ENCODE results near the gene EPB41L4A. TPM values are rescaled to one million over a fixed set of nuclear protein-coding genes. Genes with fewer than 3 reads are reported as not detected.

Gene EPB41L4A
- polyA plus RNA-seq, 4 donors: 0.67 to 11.5 (median 2.9) TPM

DNA sequence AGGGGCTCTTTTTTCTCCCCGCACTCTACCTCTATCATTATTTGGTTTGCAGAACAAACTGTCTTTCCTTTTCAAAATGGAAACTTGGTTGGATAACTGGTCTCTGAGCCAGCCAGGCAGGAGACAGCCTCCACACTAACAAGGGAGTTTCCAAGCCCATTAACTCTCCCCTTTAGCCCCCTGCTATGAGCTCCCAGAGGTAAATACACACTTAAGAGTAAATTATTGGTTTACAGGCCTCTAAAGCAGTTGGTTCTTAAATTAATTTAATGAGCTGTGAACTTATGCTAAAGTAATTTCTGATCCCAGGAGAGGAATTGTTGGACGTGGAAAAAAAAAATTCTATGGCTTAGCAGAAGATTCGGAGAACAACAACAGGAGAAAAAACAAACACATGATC lies 30.3 kb downstream of the EPB41L4A start:
- no peaks in the 10 kb centered on the region for H3K27me3 ChIP-seq (ENCODE audit: control insufficient read depth in 3 of 3, insufficient read depth in 3 of 3, low read length in 3 of 3)
- H3K27ac ChIP-seq (ENCODE audit: low read depth in 1 of 3, low read length in 2 of 3): no peak overlapping the region
- DNase-seq (no peak), FAIRE-seq (no peak)
- WGBS, 3 donors: 84 to 92% (median 88%) methylated on average over 3 of the region's 3 CpGs
- no peaks in the 10 kb centered on the region for H3K4me1 ChIP-seq (ENCODE audit: control insufficient read depth in 3 of 3, insufficient read depth in 2 of 3, low read depth in 1 of 3, low read length in 2 of 3)
- no peak overlapping the region for H3K4me3 ChIP-seq (ENCODE audit: low read depth in 1 of 3, low read length in 3 of 3)
- no peaks in the 10 kb centered on the region for H3K9me3 ChIP-seq (ENCODE audit: control insufficient read depth in 2 of 2, insufficient read depth in 1 of 2, low read depth in 1 of 2, low read length in 1 of 2)
- no peaks in the 10 kb centered on the region for H3K36me3 ChIP-seq (ENCODE audit: control insufficient read depth in 3 of 3, insufficient read depth in 2 of 3, low read depth in 1 of 3, low read length in 3 of 3)

- H3K4me3 ChIP-seq (ENCODE audit: low read depth in 1 of 3, low read length in 3 of 3): no peak overlapping the region
- WGBS, 3 donors: 81 to 88% (median 81%) methylated on average over 4 of the region's 4 CpGs
- no peaks in the 10 kb centered on the region for H3K9me3 ChIP-seq (ENCODE audit: control insufficient read depth in 2 of 2, insufficient read depth in 1 of 2, low read depth in 1 of 2, low read length in 1 of 2)
- DNase-seq (no peak), FAIRE-seq (no peak)
- H3K4me1 ChIP-seq (ENCODE audit: control insufficient read depth in 3 of 3, insufficient read depth in 2 of 3, low read depth in 1 of 3, low read length in 2 of 3): no peaks in the 10 kb centered on the region
- H3K36me3 ChIP-seq (ENCODE audit: control insufficient read depth in 3 of 3, insufficient read depth in 2 of 3, low read depth in 1 of 3, low read length in 3 of 3): no peaks in the 10 kb centered on the region
- no peak overlapping the region for H3K27ac ChIP-seq (ENCODE audit: low read depth in 1 of 3, low read length in 2 of 3)
- no peaks in the 10 kb centered on the region for H3K27me3 ChIP-seq (ENCODE audit: control insufficient read depth in 3 of 3, insufficient read depth in 3 of 3, low read length in 3 of 3)
Measured at GRCh38 chr5:112388074-112388473, 31.0 kb downstream of the EPB41L4A start.

DNA sequence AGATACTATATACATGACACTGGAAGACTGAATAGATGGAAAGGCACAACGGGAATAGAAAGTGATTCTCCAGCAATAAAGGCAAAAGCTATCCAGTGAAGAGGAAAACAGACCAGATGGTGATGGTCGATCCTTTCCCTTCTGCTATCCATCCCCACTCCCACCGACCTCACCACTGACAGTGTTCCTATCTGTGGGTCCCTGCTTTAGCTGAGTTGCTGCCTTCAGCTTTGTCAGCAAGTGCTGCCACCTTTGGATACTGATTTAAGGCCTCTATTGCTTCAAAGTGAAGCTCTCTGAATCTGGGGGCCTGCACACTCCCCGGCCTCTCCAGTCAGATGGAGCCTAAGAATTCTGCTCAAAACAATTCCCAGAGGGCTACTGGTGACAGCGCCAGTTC lies 32.3 kb downstream of the EPB41L4A start:
- DNase-seq: no peak
- H3K4me1 ChIP-seq (ENCODE audit: control insufficient read depth in 3 of 3, insufficient read depth in 2 of 3, low read depth in 1 of 3, low read length in 2 of 3): no peaks in the 10 kb centered on the region
- no peak overlapping the region for H3K4me3 ChIP-seq (ENCODE audit: low read depth in 1 of 3, low read length in 3 of 3)
- H3K9me3 ChIP-seq (ENCODE audit: control insufficient read depth in 2 of 2, insufficient read depth in 1 of 2, low read depth in 1 of 2, low read length in 1 of 2): no peaks in the 10 kb centered on the region
- no peak overlapping the region for H3K27ac ChIP-seq (ENCODE audit: low read depth in 1 of 3, low read length in 2 of 3)
- 74 to 79% (median 79%) methylated on average over 5 of the region's 5 CpGs for WGBS, 3 donors
- H3K27me3 ChIP-seq (ENCODE audit: control insufficient read depth in 3 of 3, insufficient read depth in 3 of 3, low read length in 3 of 3): no peaks in the 10 kb centered on the region
- FAIRE-seq: no peak
- H3K36me3 ChIP-seq (ENCODE audit: control insufficient read depth in 3 of 3, insufficient read depth in 2 of 3, low read depth in 1 of 3, low read length in 3 of 3): no peaks in the 10 kb centered on the region

DNA sequence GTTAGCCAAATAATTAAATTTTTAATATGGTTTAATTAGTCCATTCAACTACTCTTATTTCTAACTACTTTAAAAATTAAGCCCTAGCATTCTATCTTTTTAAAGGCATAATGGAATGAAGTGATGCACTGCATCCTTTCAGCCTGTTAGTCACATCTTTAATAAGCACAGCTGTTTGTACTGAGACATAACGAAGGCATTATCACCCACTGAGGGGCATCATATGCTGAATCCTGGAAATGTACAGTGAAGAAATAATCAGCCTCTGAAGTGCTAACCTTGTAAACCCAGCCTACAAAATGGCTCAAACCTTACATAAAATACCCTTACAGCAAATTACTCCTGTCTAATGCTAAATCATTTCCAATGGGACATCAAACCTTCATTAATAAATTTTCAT lies 33.1 kb downstream of the EPB41L4A start:
- Histone ChIP-seq H3K27ac (ENCODE audit: low read depth in 1 of 3, low read length in 2 of 3) (no peak overlapping the region), H3K36me3 (ENCODE audit: control insufficient read depth in 3 of 3, insufficient read depth in 2 of 3, low read depth in 1 of 3, low read length in 3 of 3) (no peaks in the 10 kb centered on the region), H3K27me3 (ENCODE audit: control insufficient read depth in 3 of 3, insufficient read depth in 3 of 3, low read length in 3 of 3) (no peaks in the 10 kb centered on the region), H3K4me3 (ENCODE audit: low read depth in 1 of 3, low read length in 3 of 3) (no peak overlapping the region), H3K9me3 (ENCODE audit: control insufficient read depth in 2 of 2, insufficient read depth in 1 of 2, low read depth in 1 of 2, low read length in 1 of 2) (no peaks in the 10 kb centered on the region), H3K4me1 (ENCODE audit: control insufficient read depth in 3 of 3, insufficient read depth in 2 of 3, low read depth in 1 of 3, low read length in 2 of 3) (no peaks in the 10 kb centered on the region)
- no peak for FAIRE-seq
- no peak for DNase-seq
- 80 to 88% (median 82%) methylated on average over 1 of the region's 1 CpG for WGBS, 3 donors

GRCh38 chr5:112385566-112385965 lies 33.5 kb downstream of the EPB41L4A start:
- Histone ChIP-seq H3K27me3 (ENCODE audit: control insufficient read depth in 3 of 3, insufficient read depth in 3 of 3, low read length in 3 of 3) (no peaks in the 10 kb centered on the region), H3K36me3 (ENCODE audit: control insufficient read depth in 3 of 3, insufficient read depth in 2 of 3, low read depth in 1 of 3, low read length in 3 of 3) (no peaks in the 10 kb centered on the region), H3K4me1 (ENCODE audit: control insufficient read depth in 3 of 3, insufficient read depth in 2 of 3, low read depth in 1 of 3, low read length in 2 of 3) (no peaks in the 10 kb centered on the region), H3K4me3 (ENCODE audit: low read depth in 1 of 3, low read length in 3 of 3) (no peak overlapping the region), H3K9me3 (ENCODE audit: control insufficient read depth in 2 of 2, insufficient read depth in 1 of 2, low read depth in 1 of 2, low read length in 1 of 2) (no peaks in the 10 kb centered on the region), H3K27ac (ENCODE audit: low read depth in 1 of 3, low read length in 2 of 3) (no peak overlapping the region)
- 63 to 71% (median 70%) methylated on average over 3 of the region's 3 CpGs for WGBS, 3 donors
- FAIRE-seq (no peak), DNase-seq (no peak)

GRCh38 chr5:112384523-112384922 lies 34.6 kb downstream of the EPB41L4A start:
- H3K27me3 ChIP-seq (ENCODE audit: control insufficient read depth in 3 of 3, insufficient read depth in 3 of 3, low read length in 3 of 3): no peaks in the 10 kb centered on the region
- H3K4me3 ChIP-seq (ENCODE audit: low read depth in 1 of 3, low read length in 3 of 3): no peak overlapping the region
- DNase-seq (no peak), FAIRE-seq (no peak)
- no peak overlapping the region for H3K27ac ChIP-seq (ENCODE audit: low read depth in 1 of 3, low read length in 2 of 3)
- H3K9me3 ChIP-seq (ENCODE audit: control insufficient read depth in 2 of 2, insufficient read depth in 1 of 2, low read depth in 1 of 2, low read length in 1 of 2): no peaks in the 10 kb centered on the region
- 71 to 75% (median 74%) methylated on average over 3 of the region's 3 CpGs for WGBS, 3 donors
- no peaks in the 10 kb centered on the region for H3K4me1 ChIP-seq (ENCODE audit: control insufficient read depth in 3 of 3, insufficient read depth in 2 of 3, low read depth in 1 of 3, low read length in 2 of 3)
- H3K36me3 ChIP-seq (ENCODE audit: control insufficient read depth in 3 of 3, insufficient read depth in 2 of 3, low read depth in 1 of 3, low read length in 3 of 3): no peaks in the 10 kb centered on the region

DNA sequence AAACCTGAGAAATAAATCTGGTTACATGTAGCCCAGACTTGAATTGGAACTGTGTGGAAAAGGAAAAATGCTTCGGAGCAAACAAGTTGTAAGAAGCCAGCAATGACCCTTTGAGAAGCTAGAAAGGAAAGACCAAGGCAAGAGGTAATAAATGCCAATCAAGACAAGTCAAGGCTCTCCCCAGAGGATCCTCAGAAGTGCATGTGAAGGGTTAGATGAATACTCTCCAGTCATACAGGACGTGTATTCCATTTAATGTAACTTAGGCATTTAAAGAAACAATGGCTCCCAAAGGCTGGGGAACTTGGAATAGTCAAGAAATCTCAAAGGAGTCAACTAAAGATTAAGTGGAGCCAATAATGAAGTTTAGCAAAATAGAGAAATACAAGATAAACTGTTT lies 36.2 kb downstream of the EPB41L4A start:
- no peak overlapping the region for H3K4me3 ChIP-seq (ENCODE audit: low read depth in 1 of 3, low read length in 3 of 3)
- DNase-seq: no peak
- 67 to 73% (median 69%) methylated on average over 2 of the region's 2 CpGs for WGBS, 3 donors
- no peak for FAIRE-seq
- no peaks in the 10 kb centered on the region for H3K4me1 ChIP-seq (ENCODE audit: control insufficient read depth in 3 of 3, insufficient read depth in 2 of 3, low read depth in 1 of 3, low read length in 2 of 3)
- no peak overlapping the region for H3K27ac ChIP-seq (ENCODE audit: low read depth in 1 of 3, low read length in 2 of 3)
- no peaks in the 10 kb centered on the region for H3K9me3 ChIP-seq (ENCODE audit: control insufficient read depth in 2 of 2, insufficient read depth in 1 of 2, low read depth in 1 of 2, low read length in 1 of 2)
- H3K36me3 ChIP-seq (ENCODE audit: control insufficient read depth in 3 of 3, insufficient read depth in 2 of 3, low read depth in 1 of 3, low read length in 3 of 3): no peaks in the 10 kb centered on the region
- H3K27me3 ChIP-seq (ENCODE audit: control insufficient read depth in 3 of 3, insufficient read depth in 3 of 3, low read length in 3 of 3): no peaks in the 10 kb centered on the region

DNA sequence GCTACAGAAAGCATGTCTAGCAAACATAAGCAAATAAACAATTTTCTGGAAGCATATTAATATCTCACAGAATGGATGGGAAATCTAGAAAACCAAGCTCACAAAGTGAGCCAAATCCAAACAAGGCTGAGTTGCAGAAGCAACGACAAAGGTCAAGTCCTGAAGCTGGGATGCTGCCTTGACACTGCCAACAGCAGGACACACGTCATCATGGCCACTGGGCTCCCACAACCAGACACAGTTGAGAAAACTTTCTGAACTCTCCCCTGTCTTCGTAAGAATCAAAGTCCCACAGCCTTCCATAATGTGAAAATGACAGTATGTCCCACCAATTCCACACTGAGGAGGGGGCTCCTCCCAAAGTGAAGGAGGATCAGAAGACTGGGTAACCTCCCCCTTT lies 37.6 kb downstream of the EPB41L4A start:
- Histone ChIP-seq H3K4me1 (ENCODE audit: control insufficient read depth in 3 of 3, insufficient read depth in 2 of 3, low read depth in 1 of 3, low read length in 2 of 3) (no peaks in the 10 kb centered on the region), H3K27ac (ENCODE audit: low read depth in 1 of 3, low read length in 2 of 3) (no peak overlapping the region), H3K27me3 (ENCODE audit: control insufficient read depth in 3 of 3, insufficient read depth in 3 of 3, low read length in 3 of 3) (no peaks in the 10 kb centered on the region), H3K4me3 (ENCODE audit: low read depth in 1 of 3, low read length in 3 of 3) (no peak overlapping the region), H3K36me3 (ENCODE audit: control insufficient read depth in 3 of 3, insufficient read depth in 2 of 3, low read depth in 1 of 3, low read length in 3 of 3) (no peaks in the 10 kb centered on the region), H3K9me3 (ENCODE audit: control insufficient read depth in 2 of 2, insufficient read depth in 1 of 2, low read depth in 1 of 2, low read length in 1 of 2) (no peaks in the 10 kb centered on the region)
- WGBS, 3 donors: 55 to 82% (median 74%) methylated on average over 3 of the region's 3 CpGs
- DNase-seq (no peak), FAIRE-seq (no peak)

DNA sequence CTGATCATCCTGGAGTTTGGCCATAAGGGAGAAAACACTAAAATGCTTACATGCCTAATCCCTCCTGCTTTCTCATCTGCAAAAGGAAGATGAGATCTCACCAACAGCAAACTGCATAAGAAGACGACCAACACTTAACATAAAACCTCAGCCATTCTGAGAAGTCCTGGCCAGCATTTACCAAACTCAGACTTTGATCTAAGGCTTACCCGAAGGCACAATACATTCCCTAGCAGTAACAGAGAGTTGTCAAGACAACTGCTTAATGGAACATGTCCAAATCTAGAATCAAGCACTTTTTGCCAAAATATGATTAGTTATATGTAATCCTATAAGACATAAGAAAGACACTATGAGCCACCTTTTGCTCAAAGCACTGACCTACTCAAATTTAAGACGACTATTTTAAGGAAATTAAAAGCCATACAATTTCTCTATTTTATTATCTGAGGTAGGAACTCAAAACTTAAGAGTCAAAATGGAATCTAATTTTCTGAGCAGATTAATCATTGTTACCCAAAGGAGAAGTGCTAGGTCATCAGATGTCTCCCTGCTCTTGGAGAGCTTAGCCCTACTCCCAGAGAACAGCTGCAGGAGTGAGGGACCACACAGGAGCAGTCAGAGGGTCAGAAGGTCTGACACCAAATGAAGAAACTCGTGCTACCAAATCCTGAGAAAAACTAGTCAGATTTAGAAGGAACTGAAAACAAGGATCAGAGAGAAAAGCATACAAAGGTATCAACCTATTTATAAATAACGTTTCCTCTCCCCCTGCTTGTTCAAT lies 39.3 kb downstream of the EPB41L4A start:
- Histone ChIP-seq H3K9me3 (ENCODE audit: control insufficient read depth in 2 of 2, insufficient read depth in 1 of 2, low read depth in 1 of 2, low read length in 1 of 2) (no peaks in the 10 kb centered on the region), H3K4me1 (ENCODE audit: control insufficient read depth in 3 of 3, insufficient read depth in 2 of 3, low read depth in 1 of 3, low read length in 2 of 3) (no peaks in the 10 kb centered on the region), H3K27ac (ENCODE audit: low read depth in 1 of 3, low read length in 2 of 3) (no peak overlapping the region), H3K4me3 (ENCODE audit: low read depth in 1 of 3, low read length in 3 of 3) (no peak overlapping the region), H3K27me3 (ENCODE audit: control insufficient read depth in 3 of 3, insufficient read depth in 3 of 3, low read length in 3 of 3) (no peaks in the 10 kb centered on the region), H3K36me3 (ENCODE audit: control insufficient read depth in 3 of 3, insufficient read depth in 2 of 3, low read depth in 1 of 3, low read length in 3 of 3) (no peaks in the 10 kb centered on the region)
- no peak for DNase-seq
- WGBS, 3 donors: 44 to 60% (median 44%) methylated on average over 5 of the region's 5 CpGs
- FAIRE-seq: no peak
